Body of pancreas (tissue), 4 donors: Measurements from ENCODE around the gene GTF2F1.
"Not testable (repeated sequence)": the region's sequence is repeated elsewhere in the genome, so short reads cannot be mapped to it uniquely, and the experiment has no call there.

Experiments
- CTCF ChIP-seq, 7 experiments: fragments of 450-650 bp in 4 of 7; fragments of 200-600 bp in 3 of 7; sonication (generic) in 3 of 7; IDR thresholded peaks; one replicate each; pipeline ENCODE4 v1.5.1; 2016 to 2019; ENCODE audit warnings: antibody characterized with exemption in 7 of 7
- POLR2A ChIP-seq, 3 donors: fragments of 450-650 bp; IDR thresholded peaks; one replicate each; pipeline ENCODE4 v1.6.1; 2016; ENCODE audit warnings: antibody characterized with exemption in 3 of 3, mild to moderate bottlenecking in 2 of 3

- TF ChIP-seq CTCF, POLR2A (IDR thresholded peaks at IDR 0.05): not testable (repeated sequence)
Observed at GRCh38 chr19:6428692-6429418, 35.9 kb upstream of the GTF2F1 start.
